Measurements from ENCODE around the gene PRDX2.

DNA sequence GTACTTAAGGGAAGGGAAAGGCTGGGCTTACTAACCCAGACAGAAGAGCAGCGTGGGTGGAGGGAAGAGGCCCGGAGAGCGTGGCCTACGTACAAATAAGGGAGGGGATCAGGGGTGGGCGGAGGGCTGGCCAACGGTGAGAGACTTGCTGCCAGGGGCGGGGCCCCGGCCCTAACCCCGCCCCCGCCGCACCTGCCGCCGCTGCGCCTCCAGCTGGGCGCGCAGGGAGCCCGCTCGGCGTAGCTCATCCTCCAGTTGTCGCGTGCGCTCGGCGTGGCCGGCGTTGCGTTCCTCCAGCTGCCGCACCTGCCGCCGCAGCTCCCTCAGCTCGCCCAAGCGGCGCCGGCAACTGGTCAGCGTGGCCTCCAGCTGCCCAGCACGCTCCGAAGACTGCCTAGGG lies 31.9 kb downstream of the PRDX2 start:
- TF ChIP-seq, protein P1, sequence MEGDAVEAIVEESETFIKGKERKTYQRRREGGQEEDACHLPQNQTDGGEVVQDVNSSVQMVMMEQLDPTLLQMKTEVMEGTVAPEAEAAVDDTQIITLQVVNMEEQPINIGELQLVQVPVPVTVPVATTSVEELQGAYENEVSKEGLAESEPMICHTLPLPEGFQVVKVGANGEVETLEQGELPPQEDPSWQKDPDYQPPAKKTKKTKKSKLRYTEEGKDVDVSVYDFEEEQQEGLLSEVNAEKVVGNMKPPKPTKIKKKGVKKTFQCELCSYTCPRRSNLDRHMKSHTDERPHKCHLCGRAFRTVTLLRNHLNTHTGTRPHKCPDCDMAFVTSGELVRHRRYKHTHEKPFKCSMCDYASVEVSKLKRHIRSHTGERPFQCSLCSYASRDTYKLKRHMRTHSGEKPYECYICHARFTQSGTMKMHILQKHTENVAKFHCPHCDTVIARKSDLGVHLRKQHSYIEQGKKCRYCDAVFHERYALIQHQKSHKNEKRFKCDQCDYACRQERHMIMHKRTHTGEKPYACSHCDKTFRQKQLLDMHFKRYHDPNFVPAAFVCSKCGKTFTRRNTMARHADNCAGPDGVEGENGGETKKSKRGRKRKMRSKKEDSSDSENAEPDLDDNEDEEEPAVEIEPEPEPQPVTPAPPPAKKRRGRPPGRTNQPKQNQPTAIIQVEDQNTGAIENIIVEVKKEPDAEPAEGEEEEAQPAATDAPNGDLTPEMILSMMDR (IDR thresholded peaks at IDR 0.05): no peak
- TF ChIP-seq POLR2A (IDR thresholded peaks at IDR 0.05): no peak
